PC-9 (cell line): ENCODE measurements around the gene ZNF397. TPM values are rescaled to one million over a fixed set of nuclear protein-coding genes. Genes with fewer than 3 reads are reported as not detected.
"Not testable (repeated sequence)": the region's sequence is repeated elsewhere in the genome, so short reads cannot be mapped to it uniquely, and the experiment has no call there.

Experiments used
- BruUV-seq: library from RNA; stranded (reverse); fragments of 400-500 nt; replicated peaks from 2 replicates; lab custom pipeline; 2021; lab: Mats Ljungman, UMichigan
- CTCF ChIA-PET: fragments of 300-600 bp; sonication (Branson Sonifier 250); formaldehyde crosslinking; loops from one replicate; lab custom pipeline; 2022; ENCODE audit warnings: antibody characterized with exemption; lab: Charles Lee
- POLR2A ChIA-PET: fragments of 300-600 bp; sonication (Branson Sonifier 250); formaldehyde crosslinking; loops from one replicate; lab custom pipeline; 2022; ENCODE audit warnings: antibody characterized with exemption; ENCODE audit not compliant: unreplicated experiment; lab: Charles Lee
- DNase-seq, 2 experiments: peaks; one replicate each; pipeline versions ENCODE4 v3.0.0 to v3.0.0-alpha.2; 2015 to 2022; ENCODE audit warnings: mixed read lengths in 1 of 2
- H2AFZ ChIP-seq: fragments of 200-600 bp; sonication (generic); 2 replicates; pipeline ENCODE4 v1.8.1; 2017; ENCODE audit warnings: antibody characterized with exemption
- H3F3A ChIP-seq: fragments of 200-600 bp; sonication (generic); 2 replicates; pipeline ENCODE4 v1.8.1; 2017; ENCODE audit warnings: antibody characterized with exemption, mild to moderate bottlenecking, low read depth; ENCODE audit not compliant: insufficient read depth
- H3K27ac ChIP-seq: fragments of 200-600 bp; sonication (generic); 2 replicates; pipeline ENCODE4 v1.6.1; 2016; ENCODE audit warnings: mixed run types
- H3K27me3 ChIP-seq: fragments of 200-600 bp; sonication (generic); 2 replicates; pipeline ENCODE4 v1.6.1; 2016; ENCODE audit warnings: low read depth, mixed run types; ENCODE audit not compliant: insufficient read depth
- H3K36me3 ChIP-seq: fragments of 200-600 bp; sonication (generic); 2 replicates; pipeline ENCODE4 v1.6.1; 2016; ENCODE audit warnings: low read depth, mixed run types
- H3K4me1 ChIP-seq: fragments of 200-600 bp; sonication (generic); replicated peaks from 2 replicates; pipeline ENCODE4 v1.6.1; 2016; ENCODE audit warnings: mixed run types; ENCODE audit not compliant: insufficient read depth
- H3K4me2 ChIP-seq: fragments of 200-600 bp; sonication (generic); 2 replicates; pipeline ENCODE4 v1.6.1; 2017; ENCODE audit warnings: mixed run types
- H3K4me3 ChIP-seq: fragments of 200-600 bp; sonication (generic); 2 replicates; pipeline ENCODE4 v1.6.1; 2016; ENCODE audit warnings: mixed run types
- H3K79me2 ChIP-seq: fragments of 200-600 bp; sonication (generic); 2 replicates; pipeline ENCODE4 v1.6.1; 2017; ENCODE audit warnings: low read depth, mixed run types
- H3K9me2 ChIP-seq: fragments of 200-600 bp; sonication (generic); 2 replicates; pipeline ENCODE4 v1.8.1; 2017; ENCODE audit warnings: mild to moderate bottlenecking; ENCODE audit not compliant: insufficient read depth
- H3K9me3 ChIP-seq: fragments of 200-600 bp; sonication (generic); 2 replicates; pipeline ENCODE4 v1.8.1; 2016; ENCODE audit warnings: low read depth; ENCODE audit not compliant: insufficient read depth
- H4K20me1 ChIP-seq: fragments of 200-600 bp; sonication (generic); 2 replicates; pipeline ENCODE4 v1.8.1; 2017; ENCODE audit not compliant: insufficient read depth
- EZH2 ChIP-seq: fragments of 200-600 bp; sonication (generic); IDR thresholded peaks from 2 replicates; pipeline ENCODE4 v1.8.0; 2017; ENCODE audit warnings: antibody characterized with exemption, low read depth
- intact Hi-C: fragments of 100-400 bp; cut with micrococcal nuclease; formaldehyde crosslinking; loops from one replicate; pipeline ENCODE4 v1.10.0; 2022; ENCODE audit not compliant: unreplicated experiment
- total RNA-seq: library from RNA; stranded (reverse); gene quantifications from 2 replicates; pipeline ENCODE4 v1.2.3, GENCODE V29; 2021
- TF ChIP-seq, protein P1 (sequence below): fragments of 200-600 bp; sonication (generic); conservative IDR thresholded peaks from 2 replicates; pipeline ENCODE4 v1.6.1; 2017; ENCODE audit warnings: mixed run types, antibody characterized with exemption, mild to moderate bottlenecking, moderate library complexity

The ZNF397 gene
- total RNA-seq, 1 experiment from 2014 or later = 9.3 TPM

DNA sequence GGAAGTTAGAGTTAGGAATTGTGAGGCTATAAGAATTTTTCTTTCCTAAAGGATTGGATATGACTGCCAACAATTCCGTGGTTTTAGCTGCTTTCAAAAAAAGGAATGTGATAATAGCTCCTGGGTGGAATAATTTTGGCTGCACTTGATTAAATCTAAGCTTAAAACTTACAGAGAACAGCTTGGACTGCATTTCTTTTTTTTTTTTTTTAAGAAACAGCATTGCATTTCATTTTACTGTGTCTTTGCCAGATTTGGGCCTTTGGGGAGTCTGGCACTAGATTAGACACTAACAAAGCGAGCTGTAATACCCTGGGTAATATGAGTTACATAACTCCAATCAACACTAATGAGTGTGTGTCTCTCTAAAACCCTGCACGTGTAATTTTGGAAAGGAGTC, 37.8 kb upstream of the ZNF397 start:
- TF ChIP-seq, protein P1, sequence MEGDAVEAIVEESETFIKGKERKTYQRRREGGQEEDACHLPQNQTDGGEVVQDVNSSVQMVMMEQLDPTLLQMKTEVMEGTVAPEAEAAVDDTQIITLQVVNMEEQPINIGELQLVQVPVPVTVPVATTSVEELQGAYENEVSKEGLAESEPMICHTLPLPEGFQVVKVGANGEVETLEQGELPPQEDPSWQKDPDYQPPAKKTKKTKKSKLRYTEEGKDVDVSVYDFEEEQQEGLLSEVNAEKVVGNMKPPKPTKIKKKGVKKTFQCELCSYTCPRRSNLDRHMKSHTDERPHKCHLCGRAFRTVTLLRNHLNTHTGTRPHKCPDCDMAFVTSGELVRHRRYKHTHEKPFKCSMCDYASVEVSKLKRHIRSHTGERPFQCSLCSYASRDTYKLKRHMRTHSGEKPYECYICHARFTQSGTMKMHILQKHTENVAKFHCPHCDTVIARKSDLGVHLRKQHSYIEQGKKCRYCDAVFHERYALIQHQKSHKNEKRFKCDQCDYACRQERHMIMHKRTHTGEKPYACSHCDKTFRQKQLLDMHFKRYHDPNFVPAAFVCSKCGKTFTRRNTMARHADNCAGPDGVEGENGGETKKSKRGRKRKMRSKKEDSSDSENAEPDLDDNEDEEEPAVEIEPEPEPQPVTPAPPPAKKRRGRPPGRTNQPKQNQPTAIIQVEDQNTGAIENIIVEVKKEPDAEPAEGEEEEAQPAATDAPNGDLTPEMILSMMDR = no peak
- no peaks in the 10 kb centered on the region for H3K36me3 ChIP-seq
- H3K27ac ChIP-seq = no peak overlapping the region
- no peaks in the 10 kb centered on the region for H3K4me1 ChIP-seq
- no peak overlapping the region for H3K4me3 ChIP-seq
- H3K79me2 ChIP-seq = no peaks in the 10 kb centered on the region
- H3F3A ChIP-seq = no peaks in the 10 kb centered on the region
- intact Hi-C loops = no loop called here
- CTCF ChIA-PET = no interaction called here
- H2AFZ ChIP-seq = no peak overlapping the region
- BruUV-seq = no TSS peak
- no peaks in the 10 kb centered on the region for H3K27me3 ChIP-seq
- H3K9me2 ChIP-seq = no peaks in the 10 kb centered on the region
- H4K20me1 ChIP-seq = no peaks in the 10 kb centered on the region
- DNase-seq = no peak
- H3K9me3 ChIP-seq = no peaks in the 10 kb centered on the region
- H3K4me2 ChIP-seq = no peak overlapping the region
- POLR2A ChIA-PET = interaction anchor here (0.7 kb wide), 1 partner anchor 14 kb away, joined by 8 read pairs; no protein-coding TSS in a partner anchor

DNA sequence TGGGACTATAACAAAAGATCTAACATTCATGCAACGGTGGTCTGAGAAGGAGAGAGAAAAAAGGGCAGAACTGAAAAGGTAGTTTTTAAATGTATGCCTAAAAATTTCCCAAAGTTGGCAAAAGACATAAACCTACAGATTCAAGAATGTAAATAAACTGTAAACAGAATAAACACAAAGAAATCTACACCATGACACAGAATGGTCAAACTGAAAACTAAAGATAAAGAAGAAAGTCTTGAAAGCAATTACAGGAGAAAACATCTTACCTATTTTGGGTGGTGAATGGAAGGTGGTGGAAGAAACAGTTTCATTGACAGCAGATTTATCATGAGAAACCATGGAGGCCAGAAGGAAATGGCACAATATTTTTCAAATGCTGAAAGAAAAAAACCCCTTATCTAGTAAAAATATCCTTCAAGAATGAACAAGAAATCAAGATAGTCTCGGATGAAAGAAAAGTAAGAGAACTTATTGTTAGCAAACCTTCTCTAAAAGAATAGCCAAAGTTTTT, 35.6 kb upstream of the ZNF397 start:
- TF ChIP-seq, protein P1 = no peak
- no peak for TF ChIP-seq EZH2
- no peak overlapping the region for H2AFZ ChIP-seq
- H3K9me3 ChIP-seq = no peaks in the 10 kb centered on the region
- BruUV-seq = no TSS peak
- H3F3A ChIP-seq = no peaks in the 10 kb centered on the region
- POLR2A ChIA-PET = no interaction called here
- no peaks in the 10 kb centered on the region for H3K4me1 ChIP-seq
- intact Hi-C loops = no loop called here
- no peaks in the 10 kb centered on the region for H3K79me2 ChIP-seq
- H4K20me1 ChIP-seq = no peaks in the 10 kb centered on the region
- H3K4me2 ChIP-seq = no peak overlapping the region
- no peak for DNase-seq
- H3K9me2 ChIP-seq = no peaks in the 10 kb centered on the region
- no peaks in the 10 kb centered on the region for H3K36me3 ChIP-seq
- H3K27ac ChIP-seq = no peak overlapping the region
- H3K4me3 ChIP-seq = no peak overlapping the region
- no peaks in the 10 kb centered on the region for H3K27me3 ChIP-seq
- CTCF ChIA-PET = no interaction called here

DNA sequence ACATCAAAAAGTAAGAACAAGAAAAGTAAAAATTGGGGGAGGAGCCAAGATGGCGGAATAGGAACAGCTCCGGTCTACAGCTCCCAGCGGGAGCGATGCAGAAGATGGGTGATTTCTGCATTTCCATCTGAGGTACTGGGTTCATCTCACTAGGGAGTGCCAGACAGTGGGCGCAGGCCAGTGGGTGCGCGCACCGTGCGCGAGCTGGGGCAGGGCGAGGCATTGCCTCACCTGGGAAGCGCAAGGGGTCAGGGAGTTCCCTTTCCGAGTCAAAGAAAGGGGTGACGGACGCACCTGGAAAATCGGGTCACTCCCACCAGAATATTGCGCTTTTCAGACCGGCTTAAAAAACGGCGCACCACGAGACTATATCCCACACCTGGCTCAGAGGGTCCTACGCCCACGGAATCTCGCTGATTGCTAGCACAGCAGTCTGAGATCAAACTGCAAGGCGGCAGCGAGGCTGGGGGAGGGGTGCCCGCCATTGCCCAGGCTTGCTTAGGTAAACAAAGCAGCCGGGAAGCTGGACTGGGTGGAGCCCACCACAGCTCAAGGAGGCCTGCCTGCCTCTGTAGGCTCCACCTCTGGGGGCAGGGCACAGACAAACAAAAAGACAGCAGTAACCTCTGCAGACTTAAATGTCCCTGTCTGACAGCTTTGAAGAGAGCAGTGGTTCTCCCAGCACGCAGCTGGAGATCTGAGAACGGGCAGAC, 34.9 kb upstream of the ZNF397 start:
- POLR2A ChIA-PET, H3F3A ChIP-seq, H2AFZ ChIP-seq, H3K27me3 ChIP-seq, H3K9me3 ChIP-seq, H3K79me2 ChIP-seq, BruUV-seq, H3K4me2 ChIP-seq, H4K20me1 ChIP-seq, DNase-seq, H3K9me2 ChIP-seq, H3K36me3 ChIP-seq, CTCF ChIA-PET, H3K4me3 ChIP-seq, H3K4me1 ChIP-seq, H3K27ac ChIP-seq, intact Hi-C loops: not testable (repeated sequence)
